ENCODE data around the gene WDR73.

The WDR73 gene

DNA sequence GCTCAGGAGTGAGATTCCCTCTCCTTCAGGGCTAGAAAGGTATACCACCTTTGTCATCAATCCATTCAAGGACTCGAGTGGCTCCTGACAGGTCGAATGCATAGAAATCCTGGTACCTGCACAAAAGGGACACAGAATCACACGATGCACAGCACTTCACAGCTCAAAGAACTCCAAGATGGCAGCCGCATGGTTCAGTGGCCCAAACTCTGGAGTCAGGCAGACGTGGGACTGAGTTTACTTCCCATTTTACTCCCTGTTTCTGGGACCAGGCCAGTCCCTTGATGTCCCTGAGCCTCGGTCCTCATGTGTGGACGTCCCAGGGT, 536 bp downstream of the WDR73 start:
- TF ChIP-seq, protein P1, sequence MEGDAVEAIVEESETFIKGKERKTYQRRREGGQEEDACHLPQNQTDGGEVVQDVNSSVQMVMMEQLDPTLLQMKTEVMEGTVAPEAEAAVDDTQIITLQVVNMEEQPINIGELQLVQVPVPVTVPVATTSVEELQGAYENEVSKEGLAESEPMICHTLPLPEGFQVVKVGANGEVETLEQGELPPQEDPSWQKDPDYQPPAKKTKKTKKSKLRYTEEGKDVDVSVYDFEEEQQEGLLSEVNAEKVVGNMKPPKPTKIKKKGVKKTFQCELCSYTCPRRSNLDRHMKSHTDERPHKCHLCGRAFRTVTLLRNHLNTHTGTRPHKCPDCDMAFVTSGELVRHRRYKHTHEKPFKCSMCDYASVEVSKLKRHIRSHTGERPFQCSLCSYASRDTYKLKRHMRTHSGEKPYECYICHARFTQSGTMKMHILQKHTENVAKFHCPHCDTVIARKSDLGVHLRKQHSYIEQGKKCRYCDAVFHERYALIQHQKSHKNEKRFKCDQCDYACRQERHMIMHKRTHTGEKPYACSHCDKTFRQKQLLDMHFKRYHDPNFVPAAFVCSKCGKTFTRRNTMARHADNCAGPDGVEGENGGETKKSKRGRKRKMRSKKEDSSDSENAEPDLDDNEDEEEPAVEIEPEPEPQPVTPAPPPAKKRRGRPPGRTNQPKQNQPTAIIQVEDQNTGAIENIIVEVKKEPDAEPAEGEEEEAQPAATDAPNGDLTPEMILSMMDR (IDR thresholded peaks at IDR 0.05): no peak

GRCh38 chr15:84649706-84650105, 4.4 kb downstream of the WDR73 start:
- TF ChIP-seq, protein P1 (IDR thresholded peaks at IDR 0.05): no peak

- TF ChIP-seq, protein P1 (IDR thresholded peaks at IDR 0.05): no peak
Measured at GRCh38 chr15:84648539-84648938, 5.5 kb downstream of the WDR73 start.

DNA sequence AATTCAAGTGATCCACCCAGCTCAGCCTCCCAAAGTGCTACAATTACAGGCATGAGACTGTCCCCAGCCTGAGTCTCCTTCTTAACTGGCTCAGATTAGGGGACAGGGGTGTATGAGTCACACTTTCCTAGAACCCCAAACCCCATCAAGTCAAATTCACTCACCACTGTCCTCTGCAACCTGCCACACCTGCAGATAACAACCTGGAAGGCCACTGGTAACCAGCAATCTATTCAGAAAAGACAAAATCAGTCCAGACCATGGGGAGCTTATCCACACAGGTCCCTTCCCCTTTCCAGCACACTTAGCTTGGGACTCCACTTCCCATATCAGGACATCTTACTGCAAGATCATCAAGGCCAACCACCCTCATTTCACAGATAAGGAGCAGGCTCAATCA, 6.4 kb downstream of the WDR73 start:
- TF ChIP-seq, protein P1 (IDR thresholded peaks at IDR 0.05): no peak

- TF ChIP-seq, protein P1 (IDR thresholded peaks at IDR 0.05): no peak
Measured at GRCh38 chr15:84645997-84646396, 8.1 kb downstream of the WDR73 start.

DNA sequence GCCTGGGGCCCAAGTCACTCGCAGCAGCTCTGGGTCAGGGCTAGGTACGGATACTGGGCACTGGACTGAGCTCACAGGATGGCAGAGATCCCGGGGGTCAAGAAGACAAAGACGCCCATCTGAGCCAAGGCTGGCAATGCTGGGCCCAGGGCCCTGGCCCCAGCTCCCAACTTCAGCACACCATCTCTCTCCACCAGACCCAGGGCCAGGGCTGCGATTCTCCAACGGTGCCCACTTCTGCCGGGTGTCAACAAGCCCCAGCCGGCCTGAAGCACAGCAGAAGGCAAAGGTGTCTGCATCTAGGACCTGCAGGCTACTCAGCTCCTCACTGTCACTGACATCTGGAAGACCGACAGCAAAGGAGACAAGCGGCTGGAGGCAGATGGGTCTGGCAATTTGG, 8.6 kb downstream of the WDR73 start:
- TF ChIP-seq, protein P1 (IDR thresholded peaks at IDR 0.05): no peak

DNA sequence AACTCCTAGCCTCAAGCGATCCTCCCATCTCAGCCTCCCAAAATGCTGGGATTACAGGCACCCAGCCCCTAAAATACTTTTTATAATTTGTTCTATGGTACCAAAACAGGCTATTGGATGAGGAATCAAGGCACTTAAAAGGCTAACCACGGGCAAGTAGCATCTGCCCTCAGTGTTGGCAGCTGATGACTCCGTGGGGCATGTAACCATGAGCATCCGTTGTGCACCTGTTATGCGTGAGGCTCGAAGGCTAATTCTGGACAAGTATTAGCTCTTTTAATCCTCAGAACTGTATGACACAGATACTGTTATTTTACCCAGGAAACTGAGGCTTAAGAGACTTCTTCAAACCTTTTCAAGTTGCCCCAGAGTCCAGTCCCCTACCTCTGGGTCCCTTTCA, 10.2 kb downstream of the WDR73 start:
- TF ChIP-seq, protein P1 (IDR thresholded peaks at IDR 0.05): no peak

DNA sequence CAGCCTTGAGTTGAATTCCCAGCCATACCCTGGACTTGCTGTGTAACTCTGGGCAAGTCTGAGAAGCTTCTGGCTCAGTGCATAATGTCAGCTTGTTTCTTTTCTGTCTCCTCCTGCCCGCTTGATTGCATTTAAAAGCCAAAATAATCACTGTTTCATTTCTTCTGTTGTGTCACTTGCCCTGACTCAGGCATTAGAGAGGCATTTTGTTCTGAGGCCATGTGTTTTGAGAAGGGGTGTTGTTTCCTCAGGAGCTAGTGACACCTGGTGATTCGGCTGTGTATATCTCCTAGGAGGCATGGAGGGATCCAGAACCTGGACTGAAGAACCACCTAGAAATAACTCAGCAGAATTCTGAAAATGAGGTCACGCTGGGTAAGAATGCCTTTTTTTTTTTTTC, 16.0 kb downstream of the WDR73 start:
- TF ChIP-seq, protein P1 (IDR thresholded peaks at IDR 0.05): peak; percentile 14; the same call in 1 of the 2 replicates

Measured in LNCAP (cell line).